Astrocyte (in vitro differentiated cells and primary cell): ENCODE measurements around the gene CUTA. TPM values are rescaled to one million over a fixed set of nuclear protein-coding genes. Genes with fewer than 3 reads are reported as not detected.
A peak's percentile ranks its signal among the peaks of the same experiment; 100 is the strongest.

Source experiments
- DNase-seq: peaks from one replicate; pipeline ENCODE4 v3.0.0-alpha.2; 2010; ENCODE audit warnings: low read depth
- FAIRE-seq: peaks from 2 replicates; lab custom pipeline; 2011; peaks lifted over from hg19 to GRCh38; lab: Jason Lieb, UNC
- H2AFZ ChIP-seq: 2 replicates; pipeline ENCODE4 v1.6.0; 2012; ENCODE audit warnings: low read depth, low read length, inconsistent platforms
- H3K27ac ChIP-seq: 2 replicates; pipeline ENCODE4 v1.5.1; 2011; ENCODE audit warnings: low read depth, low read length, inconsistent platforms
- H3K27me3 ChIP-seq: 2 replicates; pipeline ENCODE4 v1.6.0; 2011; ENCODE audit warnings: low read length, inconsistent platforms; ENCODE audit not compliant: insufficient read depth
- H3K36me3 ChIP-seq: 2 replicates; pipeline ENCODE4 v1.5.1; 2011; ENCODE audit warnings: low read length, inconsistent platforms; ENCODE audit not compliant: insufficient read depth
- H3K4me1 ChIP-seq: 2 replicates; pipeline ENCODE4 v1.5.1; 2011; ENCODE audit warnings: low read length, inconsistent platforms; ENCODE audit not compliant: insufficient read depth
- H3K4me2 ChIP-seq: 2 replicates; pipeline ENCODE4 v1.6.0; 2012; ENCODE audit warnings: low read length, inconsistent platforms
- H3K4me3 ChIP-seq: 2 replicates; pipeline ENCODE4 v1.5.1; 2011; ENCODE audit warnings: low read depth, mild to moderate bottlenecking, low read length, inconsistent platforms; ENCODE audit not compliant: insufficient read depth
- H3K79me2 ChIP-seq: 2 replicates; pipeline ENCODE4 v1.6.0; 2012; ENCODE audit warnings: mild to moderate bottlenecking, low read length, inconsistent platforms; ENCODE audit not compliant: insufficient read depth
- H3K9ac ChIP-seq: 2 replicates; pipeline ENCODE4 v1.6.0; 2012; ENCODE audit warnings: mild to moderate bottlenecking, low read length, inconsistent platforms
- H3K9me3 ChIP-seq: 2 replicates; pipeline ENCODE4 v1.5.1; 2012; ENCODE audit warnings: low read depth, mild to moderate bottlenecking, low read length, inconsistent platforms; ENCODE audit not compliant: insufficient read depth
- H4K20me1 ChIP-seq: 2 replicates; pipeline ENCODE4 v1.6.0; 2012; ENCODE audit warnings: low read length, inconsistent platforms; ENCODE audit not compliant: insufficient read depth
- H3K27ac Mint-ChIP-seq: one replicate; pipeline ENCODE4 v1.8.0; 2021; ENCODE audit warnings: mild to moderate bottlenecking, mixed read lengths; ENCODE audit not compliant: unreplicated experiment
- H3K27me3 Mint-ChIP-seq: one replicate; pipeline ENCODE4 v1.8.0; 2021; ENCODE audit warnings: low read depth, mixed read lengths; ENCODE audit not compliant: unreplicated experiment
- H3K36me3 Mint-ChIP-seq: one replicate; pipeline ENCODE4 v1.8.0; 2021; ENCODE audit warnings: low read depth, mixed read lengths; ENCODE audit not compliant: unreplicated experiment
- H3K4me1 Mint-ChIP-seq: one replicate; pipeline ENCODE4 v1.8.0; 2021; ENCODE audit warnings: low read depth, mixed read lengths; ENCODE audit not compliant: unreplicated experiment
- H3K4me3 Mint-ChIP-seq: one replicate; pipeline ENCODE4 v1.8.0; 2021; ENCODE audit warnings: mild to moderate bottlenecking, moderate library complexity, mixed read lengths; ENCODE audit not compliant: unreplicated experiment
- H3K9me3 Mint-ChIP-seq: one replicate; pipeline ENCODE4 v1.8.0; 2021; ENCODE audit warnings: mild to moderate bottlenecking, mixed read lengths; ENCODE audit not compliant: unreplicated experiment
- EZH2 ChIP-seq: IDR thresholded peaks from 2 replicates; pipeline ENCODE4 v1.6.1; 2012; ENCODE audit warnings: mild to moderate bottlenecking, low read length, inconsistent platforms; ENCODE audit not compliant: insufficient read depth
- total RNA-seq: library from RNA; stranded (reverse); gene quantifications from 2 replicates; pipeline ENCODE4 v1.2.1, GENCODE V29; 2021
- TF ChIP-seq, protein P1 (sequence below): IDR thresholded peaks from 2 replicates; pipeline ENCODE4 v1.5.1; 2011; ENCODE audit warnings: low read depth, mild to moderate bottlenecking, inconsistent platforms, low read length, moderate library complexity; ENCODE audit not compliant: insufficient read depth

CUTA gene
- total RNA-seq, 1 donor from 2014 or later, result 256 TPM

DNA sequence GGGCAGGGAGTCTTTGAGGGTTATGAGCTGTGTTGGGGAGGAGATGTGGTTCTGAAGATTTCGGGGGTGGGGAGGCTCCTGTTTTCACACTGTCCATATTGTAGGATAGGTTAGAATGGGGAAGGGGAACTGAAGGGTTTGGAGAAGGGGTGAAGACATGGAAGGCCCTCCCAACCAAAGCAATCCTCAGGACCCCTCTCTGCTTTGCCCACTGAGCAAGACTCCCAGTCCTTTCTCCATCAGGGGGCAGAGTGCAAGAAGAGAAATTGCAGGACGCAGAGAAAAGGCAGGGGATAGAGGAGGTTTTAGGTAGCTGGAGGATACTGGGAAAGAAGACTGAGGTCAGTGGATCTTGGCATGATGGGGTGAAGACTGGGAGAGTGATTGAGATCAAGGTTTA lies 5.9 kb upstream of the CUTA start:
- Histone ChIP-seq H3K4me3 (no peak overlapping the region), H4K20me1 (peaks cover 12% of the 10 kb centered on the region), H3K9ac (no peak overlapping the region), H3K4me1 (peaks cover 33% of the 10 kb centered on the region), H3K79me2 (peaks cover 20% of the 10 kb centered on the region), H3K36me3 (no peaks in the 10 kb centered on the region), H3K27me3 (no peaks in the 10 kb centered on the region), H3K4me2 (no peak overlapping the region), H3K9me3 (no peaks in the 10 kb centered on the region), H3K27ac (no peak overlapping the region), H2AFZ (no peak overlapping the region)
- peaks cover 6% of the 10 kb centered on the region for H3K36me3 Mint-ChIP-seq
- no peak for TF ChIP-seq EZH2
- TF ChIP-seq, protein P1, sequence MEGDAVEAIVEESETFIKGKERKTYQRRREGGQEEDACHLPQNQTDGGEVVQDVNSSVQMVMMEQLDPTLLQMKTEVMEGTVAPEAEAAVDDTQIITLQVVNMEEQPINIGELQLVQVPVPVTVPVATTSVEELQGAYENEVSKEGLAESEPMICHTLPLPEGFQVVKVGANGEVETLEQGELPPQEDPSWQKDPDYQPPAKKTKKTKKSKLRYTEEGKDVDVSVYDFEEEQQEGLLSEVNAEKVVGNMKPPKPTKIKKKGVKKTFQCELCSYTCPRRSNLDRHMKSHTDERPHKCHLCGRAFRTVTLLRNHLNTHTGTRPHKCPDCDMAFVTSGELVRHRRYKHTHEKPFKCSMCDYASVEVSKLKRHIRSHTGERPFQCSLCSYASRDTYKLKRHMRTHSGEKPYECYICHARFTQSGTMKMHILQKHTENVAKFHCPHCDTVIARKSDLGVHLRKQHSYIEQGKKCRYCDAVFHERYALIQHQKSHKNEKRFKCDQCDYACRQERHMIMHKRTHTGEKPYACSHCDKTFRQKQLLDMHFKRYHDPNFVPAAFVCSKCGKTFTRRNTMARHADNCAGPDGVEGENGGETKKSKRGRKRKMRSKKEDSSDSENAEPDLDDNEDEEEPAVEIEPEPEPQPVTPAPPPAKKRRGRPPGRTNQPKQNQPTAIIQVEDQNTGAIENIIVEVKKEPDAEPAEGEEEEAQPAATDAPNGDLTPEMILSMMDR, result no peak
- FAIRE-seq (no peak), DNase-seq (no peak)
- no peaks in the 10 kb centered on the region for H3K9me3 Mint-ChIP-seq
- peak overlapping the region; percentile 70 for H3K4me3 Mint-ChIP-seq
- H3K27ac Mint-ChIP-seq, result peak overlapping the region; percentile 96
- no peaks in the 10 kb centered on the region for H3K27me3 Mint-ChIP-seq
- peaks cover 45% of the 10 kb centered on the region for H3K4me1 Mint-ChIP-seq

DNA sequence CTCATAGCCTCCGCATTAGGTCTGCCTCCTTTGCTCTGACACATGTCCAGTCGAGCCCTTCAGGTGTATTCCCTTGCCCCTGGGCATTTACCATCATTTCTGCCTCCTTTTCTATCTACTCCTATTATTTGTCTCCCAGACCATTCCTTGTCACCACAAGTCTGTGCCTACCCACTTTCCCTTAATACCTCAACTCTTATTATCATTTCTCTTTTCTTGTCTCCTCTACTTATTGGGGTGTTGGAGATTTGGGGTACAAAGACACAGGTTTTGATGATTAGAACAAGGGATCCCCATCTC lies 3.4 kb upstream of the CUTA start:
- H3K79me2 ChIP-seq, result peaks cover 19% of the 10 kb centered on the region
- no peak overlapping the region for H3K4me3 ChIP-seq
- Mint-ChIP-seq H3K9me3 (no peaks in the 10 kb centered on the region), H3K36me3 (peaks cover 7% of the 10 kb centered on the region), H3K27me3 (no peaks in the 10 kb centered on the region), H3K27ac (peak overlapping the region; percentile 6), H3K4me1 (peaks cover 42% of the 10 kb centered on the region), H3K4me3 (peak overlapping the region; percentile 85)
- H3K36me3 ChIP-seq, result no peaks in the 10 kb centered on the region
- H3K9me3 ChIP-seq, result no peaks in the 10 kb centered on the region
- no peaks in the 10 kb centered on the region for H3K27me3 ChIP-seq
- H3K4me2 ChIP-seq, result peak overlapping the region; percentile 97
- peaks cover 30% of the 10 kb centered on the region for H3K4me1 ChIP-seq
- no peak overlapping the region for H3K9ac ChIP-seq
- H2AFZ ChIP-seq, result no peak overlapping the region
- TF ChIP-seq EZH2, result no peak
- TF ChIP-seq, protein P1, result no peak
- no peak overlapping the region for H3K27ac ChIP-seq
- FAIRE-seq (no peak), DNase-seq (no peak)
- H4K20me1 ChIP-seq, result peaks cover 7% of the 10 kb centered on the region

DNA sequence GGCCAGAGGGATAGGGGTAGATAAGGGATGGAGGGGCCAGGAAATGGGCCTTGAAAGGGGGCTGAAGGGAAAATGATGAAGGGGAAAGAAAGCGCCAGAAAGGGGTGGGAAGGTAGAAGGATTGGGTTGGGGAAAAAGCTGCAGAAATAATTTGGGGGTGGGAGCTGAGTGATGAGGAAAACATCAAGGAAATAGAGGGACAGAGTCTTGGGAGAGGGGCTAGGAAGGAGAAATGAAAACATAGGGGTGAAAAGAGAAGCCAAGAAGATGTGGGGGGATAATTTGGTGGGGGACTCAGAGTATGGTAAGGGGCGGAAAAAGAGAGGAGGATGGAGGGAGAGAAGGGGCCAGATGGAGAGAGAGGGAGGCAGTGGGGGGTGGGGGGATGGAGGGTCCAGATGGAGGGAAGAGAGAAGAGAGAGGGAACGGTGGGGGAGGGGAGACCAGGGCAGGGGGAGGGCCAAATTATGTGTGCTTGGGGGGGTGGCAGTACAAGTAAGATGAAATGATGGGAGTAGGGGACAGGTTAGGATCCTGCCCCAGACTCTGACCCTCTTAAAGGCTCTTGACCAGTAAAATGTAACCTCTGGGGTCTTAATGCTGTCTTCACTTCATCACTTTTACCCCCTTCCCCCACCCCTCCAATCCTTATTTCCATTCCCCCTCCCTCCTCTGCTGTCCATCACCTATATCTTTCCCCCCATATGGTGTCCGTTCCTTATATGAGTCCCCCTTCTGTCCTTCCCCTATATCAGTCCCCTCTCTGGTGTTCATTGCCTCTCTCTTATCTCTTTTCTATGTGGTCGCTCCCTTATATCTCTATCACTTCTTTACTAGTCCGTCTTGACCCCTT lies 2.8 kb upstream of the CUTA start:
- peaks cover 47% of the 10 kb centered on the region for H3K4me1 Mint-ChIP-seq
- peaks cover 7% of the 10 kb centered on the region for H3K36me3 Mint-ChIP-seq
- H3K9me3 Mint-ChIP-seq, result no peaks in the 10 kb centered on the region
- peak overlapping the region; percentile 32 for H3K4me3 ChIP-seq
- peaks cover 2% of the 10 kb centered on the region for H3K36me3 ChIP-seq
- peaks cover 36% of the 10 kb centered on the region for H3K4me1 ChIP-seq
- peaks cover 12% of the 10 kb centered on the region for H4K20me1 ChIP-seq
- H3K4me3 Mint-ChIP-seq, result peak overlapping the region; percentile 85
- no peak overlapping the region for H2AFZ ChIP-seq
- DNase-seq (no peak), FAIRE-seq (no peak)
- peak overlapping the region; percentile 70 for H3K27ac Mint-ChIP-seq
- H3K27me3 ChIP-seq, result no peaks in the 10 kb centered on the region
- TF ChIP-seq, protein P1, result no peak
- no peak for TF ChIP-seq EZH2
- H3K9me3 ChIP-seq, result no peaks in the 10 kb centered on the region
- H3K9ac ChIP-seq, result peak overlapping the region; percentile 70
- no peak overlapping the region for H3K27ac ChIP-seq
- H3K79me2 ChIP-seq, result peaks cover 25% of the 10 kb centered on the region
- no peaks in the 10 kb centered on the region for H3K27me3 Mint-ChIP-seq
- H3K4me2 ChIP-seq, result peak overlapping the region; percentile 97
